Neural cell (in vitro differentiated cells): Measurements from ENCODE around the gene GRM1. TPM values are rescaled to one million over a fixed set of nuclear protein-coding genes. Genes with fewer than 3 reads are reported as not detected.

Experiments
- H2AFZ ChIP-seq: fragments of 200-600, 300-800 bp; sonication (generic), shearing (Covaris generic); 2 replicates; pipeline ENCODE4 v1.6.0; 2014; ENCODE audit warnings: low read depth, mild to moderate bottlenecking, antibody characterized with exemption, low read length, moderate library complexity
- H3F3A ChIP-seq: fragments of 200-600 bp; shearing (Covaris generic); 2 replicates; pipeline ENCODE4 v1.6.1; 2016; ENCODE audit warnings: mild to moderate bottlenecking, moderate library complexity, mixed read lengths, antibody characterized with exemption, low read length; ENCODE audit not compliant: insufficient read depth, poor library complexity, severe bottlenecking
- H3K27ac ChIP-seq: fragments of 200-600, 300-800 bp; sonication (generic), shearing (Covaris generic); 2 replicates; pipeline ENCODE4 v1.5.1; 2014; ENCODE audit warnings: mild to moderate bottlenecking, low read length, moderate library complexity
- H3K27me3 ChIP-seq: fragments of 300-800, 200-600 bp; sonication (generic), shearing (Covaris generic); 2 replicates; pipeline ENCODE4 v1.6.0; 2014; ENCODE audit warnings: mild to moderate bottlenecking, low read depth, low read length, moderate library complexity; ENCODE audit not compliant: insufficient read depth
- H3K36me3 ChIP-seq: fragments of 300-800, 200-600 bp; sonication (generic), shearing (Covaris generic); 2 replicates; pipeline ENCODE4 v1.5.1; 2014; ENCODE audit warnings: mild to moderate bottlenecking, antibody characterized with exemption, low read length, moderate library complexity; ENCODE audit not compliant: insufficient read depth
- H3K4me2 ChIP-seq: fragments of 300-800, 200-600 bp; sonication (generic), shearing (Covaris generic); 2 replicates; pipeline ENCODE4 v1.6.0; 2014; ENCODE audit warnings: mild to moderate bottlenecking, low read length
- H3K4me3 ChIP-seq: fragments of 300-800, 200-600 bp; sonication (generic), shearing (Covaris generic); 2 replicates; pipeline ENCODE4 v1.5.1; 2014; ENCODE audit warnings: mild to moderate bottlenecking, low read length, moderate library complexity
- H3K79me2 ChIP-seq: fragments of 200-600 bp; shearing (Covaris generic); replicated peaks from 2 replicates; pipeline ENCODE4 v1.6.0; 2014; ENCODE audit warnings: mild to moderate bottlenecking, low read length, moderate library complexity; ENCODE audit not compliant: insufficient read depth
- H3K9ac ChIP-seq: fragments of 300-800, 200-600 bp; sonication (generic), shearing (Covaris generic); 2 replicates; pipeline ENCODE4 v1.6.1; 2016; ENCODE audit warnings: mild to moderate bottlenecking, low read length, mixed read lengths
- H3K9me2 ChIP-seq: fragments of 200-600 bp; shearing (Covaris generic); 2 replicates; pipeline ENCODE4 v1.6.1; 2016; ENCODE audit warnings: mild to moderate bottlenecking, low read length, mixed read lengths; ENCODE audit not compliant: insufficient read depth
- H3K9me3 ChIP-seq: fragments of 200-600, 300-800 bp; sonication (generic), shearing (Covaris generic); 2 replicates; pipeline ENCODE4 v1.6.1; 2016; ENCODE audit warnings: mild to moderate bottlenecking, mixed run types, low read length, moderate library complexity, mixed read lengths
- H4K20me1 ChIP-seq: fragments of 200-600 bp; shearing (Covaris generic); 2 replicates; pipeline ENCODE4 v1.6.1; 2016; ENCODE audit warnings: mild to moderate bottlenecking, mixed run types; ENCODE audit not compliant: insufficient read depth
- EP300 ChIP-seq: fragments of 450-650 bp; conservative IDR thresholded peaks from 2 replicates; pipeline ENCODE4 v1.6.1; 2014; ENCODE audit warnings: antibody characterized with exemption, mild to moderate bottlenecking, moderate library complexity; ENCODE audit not compliant: poor library complexity, severe bottlenecking
- EZH2 ChIP-seq: fragments of 200-600, 300-800 bp; shearing (Covaris generic), sonication (generic); IDR thresholded peaks from 2 replicates; pipeline ENCODE4 v1.6.1; 2014; ENCODE audit warnings: antibody characterized with exemption, low read length, borderline replicate concordance, mild to moderate bottlenecking; ENCODE audit not compliant: insufficient read depth, poor library complexity, severe bottlenecking
- MXI1 ChIP-seq: fragments of 450-650 bp; conservative IDR thresholded peaks from 2 replicates; pipeline ENCODE4 v1.6.1; 2014; ENCODE audit warnings: antibody characterized with exemption, mild to moderate bottlenecking; ENCODE audit not compliant: poor library complexity, severe bottlenecking
- POLR2AphosphoS5 ChIP-seq: IDR thresholded peaks from 2 replicates; pipeline ENCODE4 v1.6.1; 2012
- RAD21 ChIP-seq: fragments of 450-650 bp; conservative IDR thresholded peaks from 2 replicates; pipeline ENCODE4 v1.6.1; 2014; ENCODE audit warnings: antibody characterized with exemption, mild to moderate bottlenecking, moderate library complexity
- SMC3 ChIP-seq: fragments of 450-650 bp; conservative IDR thresholded peaks from 2 replicates; pipeline ENCODE4 v1.6.1; 2014; ENCODE audit warnings: antibody characterized with exemption, mild to moderate bottlenecking, moderate library complexity; ENCODE audit not compliant: poor library complexity
- TAF1 ChIP-seq: IDR thresholded peaks from 2 replicates; pipeline ENCODE4 v1.6.1; 2012; ENCODE audit warnings: low read depth
- polyA plus RNA-seq: library from polyadenylated mRNA; depleted of rRNA; stranded (reverse); fragments of >200 nt; gene quantifications from 2 replicates; pipeline ENCODE4 v1.2.3, GENCODE V29; 2014
- TF ChIP-seq, protein P1 (sequence below): IDR thresholded peaks from 2 replicates; pipeline ENCODE4 v1.6.1; 2012; ENCODE audit warnings: borderline replicate concordance
- TF ChIP-seq, protein P2 (sequence below): fragments of 450-650 bp; IDR thresholded peaks from 2 replicates; pipeline ENCODE4 v1.5.1; 2014; ENCODE audit warnings: antibody characterized with exemption, mild to moderate bottlenecking, moderate library complexity; ENCODE audit not compliant: poor library complexity, severe bottlenecking

Gene GRM1
- polyA plus RNA-seq, 1 donor from 2014 or later = 2.9 TPM

DNA sequence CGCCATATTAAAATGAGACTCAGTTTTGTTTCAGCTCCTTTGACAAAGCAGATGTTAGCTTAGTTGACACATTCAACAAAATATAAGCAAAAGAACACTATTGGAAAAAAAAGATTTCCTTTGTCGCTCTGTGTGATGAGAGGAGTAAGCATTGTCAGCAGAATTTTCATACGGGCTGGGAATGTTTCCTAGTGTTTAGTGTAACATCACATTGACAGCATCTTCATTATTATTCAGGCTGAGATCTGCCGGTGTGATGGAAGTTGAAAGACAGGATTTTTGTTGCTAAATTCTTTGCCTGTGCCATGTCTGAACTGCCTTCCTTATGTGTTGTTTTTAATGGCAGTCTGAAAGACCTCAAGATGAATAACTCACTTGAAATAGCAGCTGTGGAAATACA, 49.1 kb downstream of the GRM1 start:
- Histone ChIP-seq H3K36me3 (no peaks in the 10 kb centered on the region), H3K27ac (peak overlapping the region; percentile 87), H3K9me3 (no peaks in the 10 kb centered on the region), H3K4me3 (peak overlapping the region; percentile 36), H4K20me1 (no peaks in the 10 kb centered on the region), H3K9me2 (no peaks in the 10 kb centered on the region), H3K4me2 (peak overlapping the region; percentile 88), H3K79me2 (no peaks in the 10 kb centered on the region), H2AFZ (peak overlapping the region; percentile 15), H3K27me3 (no peaks in the 10 kb centered on the region), H3K9ac (peak overlapping the region; percentile 46), H3F3A (peaks cover 4% of the 10 kb centered on the region)
- TF ChIP-seq, protein P1, sequence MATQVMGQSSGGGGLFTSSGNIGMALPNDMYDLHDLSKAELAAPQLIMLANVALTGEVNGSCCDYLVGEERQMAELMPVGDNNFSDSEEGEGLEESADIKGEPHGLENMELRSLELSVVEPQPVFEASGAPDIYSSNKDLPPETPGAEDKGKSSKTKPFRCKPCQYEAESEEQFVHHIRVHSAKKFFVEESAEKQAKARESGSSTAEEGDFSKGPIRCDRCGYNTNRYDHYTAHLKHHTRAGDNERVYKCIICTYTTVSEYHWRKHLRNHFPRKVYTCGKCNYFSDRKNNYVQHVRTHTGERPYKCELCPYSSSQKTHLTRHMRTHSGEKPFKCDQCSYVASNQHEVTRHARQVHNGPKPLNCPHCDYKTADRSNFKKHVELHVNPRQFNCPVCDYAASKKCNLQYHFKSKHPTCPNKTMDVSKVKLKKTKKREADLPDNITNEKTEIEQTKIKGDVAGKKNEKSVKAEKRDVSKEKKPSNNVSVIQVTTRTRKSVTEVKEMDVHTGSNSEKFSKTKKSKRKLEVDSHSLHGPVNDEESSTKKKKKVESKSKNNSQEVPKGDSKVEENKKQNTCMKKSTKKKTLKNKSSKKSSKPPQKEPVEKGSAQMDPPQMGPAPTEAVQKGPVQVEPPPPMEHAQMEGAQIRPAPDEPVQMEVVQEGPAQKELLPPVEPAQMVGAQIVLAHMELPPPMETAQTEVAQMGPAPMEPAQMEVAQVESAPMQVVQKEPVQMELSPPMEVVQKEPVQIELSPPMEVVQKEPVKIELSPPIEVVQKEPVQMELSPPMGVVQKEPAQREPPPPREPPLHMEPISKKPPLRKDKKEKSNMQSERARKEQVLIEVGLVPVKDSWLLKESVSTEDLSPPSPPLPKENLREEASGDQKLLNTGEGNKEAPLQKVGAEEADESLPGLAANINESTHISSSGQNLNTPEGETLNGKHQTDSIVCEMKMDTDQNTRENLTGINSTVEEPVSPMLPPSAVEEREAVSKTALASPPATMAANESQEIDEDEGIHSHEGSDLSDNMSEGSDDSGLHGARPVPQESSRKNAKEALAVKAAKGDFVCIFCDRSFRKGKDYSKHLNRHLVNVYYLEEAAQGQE = peak; percentile 93
- TF ChIP-seq EP300 (peak; percentile 93), POLR2AphosphoS5 (peak; percentile 55), MXI1 (no peak)

DNA sequence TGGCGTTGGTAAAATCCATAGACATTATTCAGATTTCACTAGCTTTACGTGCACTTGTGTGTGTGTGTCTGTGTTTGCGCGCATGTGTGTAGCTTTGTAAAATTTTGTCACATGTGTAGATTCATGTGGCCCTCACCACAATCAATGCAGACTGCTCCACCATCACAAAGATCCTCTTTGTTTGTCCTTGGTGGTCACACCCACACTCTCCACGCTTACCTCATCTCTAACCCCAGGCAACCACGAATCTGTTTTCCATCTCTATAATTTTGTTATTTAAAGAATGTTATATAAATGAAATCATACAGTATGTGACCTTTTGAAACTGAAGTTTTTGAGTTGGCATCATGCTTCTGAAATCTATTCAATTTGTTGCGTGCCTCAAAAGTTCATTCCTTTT, 58.5 kb downstream of the GRM1 start:
- Histone ChIP-seq H3K9me2 (no peaks in the 10 kb centered on the region), H4K20me1 (no peaks in the 10 kb centered on the region), H3K27me3 (no peaks in the 10 kb centered on the region), H2AFZ (no peak overlapping the region), H3K4me3 (no peak overlapping the region), H3K9me3 (no peaks in the 10 kb centered on the region), H3K9ac (no peak overlapping the region), H3K27ac (no peak overlapping the region), H3K36me3 (no peaks in the 10 kb centered on the region), H3F3A (no peaks in the 10 kb centered on the region), H3K79me2 (no peaks in the 10 kb centered on the region), H3K4me2 (no peak overlapping the region)
- TF ChIP-seq POLR2AphosphoS5 = no peak
- no peak for TF ChIP-seq MXI1
- TF ChIP-seq, protein P1 = no peak
- no peak for TF ChIP-seq EP300
- TF ChIP-seq EZH2 = no peak
- no peak for TF ChIP-seq RAD21
- TF ChIP-seq, protein P2, sequence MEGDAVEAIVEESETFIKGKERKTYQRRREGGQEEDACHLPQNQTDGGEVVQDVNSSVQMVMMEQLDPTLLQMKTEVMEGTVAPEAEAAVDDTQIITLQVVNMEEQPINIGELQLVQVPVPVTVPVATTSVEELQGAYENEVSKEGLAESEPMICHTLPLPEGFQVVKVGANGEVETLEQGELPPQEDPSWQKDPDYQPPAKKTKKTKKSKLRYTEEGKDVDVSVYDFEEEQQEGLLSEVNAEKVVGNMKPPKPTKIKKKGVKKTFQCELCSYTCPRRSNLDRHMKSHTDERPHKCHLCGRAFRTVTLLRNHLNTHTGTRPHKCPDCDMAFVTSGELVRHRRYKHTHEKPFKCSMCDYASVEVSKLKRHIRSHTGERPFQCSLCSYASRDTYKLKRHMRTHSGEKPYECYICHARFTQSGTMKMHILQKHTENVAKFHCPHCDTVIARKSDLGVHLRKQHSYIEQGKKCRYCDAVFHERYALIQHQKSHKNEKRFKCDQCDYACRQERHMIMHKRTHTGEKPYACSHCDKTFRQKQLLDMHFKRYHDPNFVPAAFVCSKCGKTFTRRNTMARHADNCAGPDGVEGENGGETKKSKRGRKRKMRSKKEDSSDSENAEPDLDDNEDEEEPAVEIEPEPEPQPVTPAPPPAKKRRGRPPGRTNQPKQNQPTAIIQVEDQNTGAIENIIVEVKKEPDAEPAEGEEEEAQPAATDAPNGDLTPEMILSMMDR = no peak
- TF ChIP-seq TAF1 = no peak
- TF ChIP-seq SMC3 = no peak
